ENCODE measurements around the gene NSD2. TPM values are rescaled to one million over a fixed set of nuclear protein-coding genes. Genes with fewer than 3 reads are reported as not detected.

NSD2 gene
- total and polyA plus RNA-seq, 2 experiments from 2014 or later = 25.7 to 30.8 TPM

- Histone ChIP-seq H3K4me3 (no peak overlapping the region), H3K36me3 (replicated peaks; ENCODE audit: insufficient read depth, low read depth) (no peaks in the 10 kb centered on the region), H3K79me2 (no peaks in the 10 kb centered on the region), H3K27me3 (no peaks in the 10 kb centered on the region), H3K9me3 (ENCODE audit: low read depth) (no peaks in the 10 kb centered on the region), H3K27ac (no peak overlapping the region), H2AFZ (no peak overlapping the region), H3K4me1 (ENCODE audit: insufficient read depth) (no peaks in the 10 kb centered on the region), H3K9me2 (replicated peaks; ENCODE audit: insufficient read depth) (no peaks in the 10 kb centered on the region), H3K4me2 (no peak overlapping the region), H4K20me1 (ENCODE audit: insufficient read depth, poor library complexity, severe bottlenecking) (no peaks in the 10 kb centered on the region)
- no peak for DNase-seq (ENCODE audit: low spot score)
- no peak for TF ChIP-seq CTCF (IDR thresholded peaks at IDR 0.05; ENCODE audit: poor library complexity)
- no peak for TF ChIP-seq EZH2phosphoT487 (IDR thresholded peaks at IDR 0.05; ENCODE audit: low read depth, severe bottlenecking, unreplicated experiment)
- TF ChIP-seq EZH2 (IDR thresholded peaks at IDR 0.05; ENCODE audit: borderline replicate concordance) = no peak
- WGBS (ENCODE audit: low lambda C conversion rate, missing lambda C conversion rate) = 99% methylated on average over 9 of the region's 9 CpGs
Observed at GRCh38 chr4:1953335-1953734, 82.1 kb downstream of the NSD2 start.

- 94% methylated on average over 12 of the region's 12 CpGs for WGBS (ENCODE audit: low lambda C conversion rate, missing lambda C conversion rate)
- no peaks in the 10 kb centered on the region for H3K4me1 ChIP-seq (ENCODE audit: insufficient read depth)
- no peaks in the 10 kb centered on the region for H3K36me3 ChIP-seq (replicated peaks; ENCODE audit: insufficient read depth, low read depth)
- H4K20me1 ChIP-seq (ENCODE audit: insufficient read depth, poor library complexity, severe bottlenecking) = no peaks in the 10 kb centered on the region
- TF ChIP-seq EZH2phosphoT487 (IDR thresholded peaks at IDR 0.05; ENCODE audit: low read depth, severe bottlenecking, unreplicated experiment) (no peak), CTCF (IDR thresholded peaks at IDR 0.05; ENCODE audit: poor library complexity) (no peak), EZH2 (IDR thresholded peaks at IDR 0.05; ENCODE audit: borderline replicate concordance) (no peak)
- H3K79me2 ChIP-seq = no peaks in the 10 kb centered on the region
- no peak overlapping the region for H3K4me2 ChIP-seq
- no peak overlapping the region for H3K4me3 ChIP-seq
- no peaks in the 10 kb centered on the region for H3K9me3 ChIP-seq (ENCODE audit: low read depth)
- no peak for DNase-seq (ENCODE audit: low spot score)
- H2AFZ ChIP-seq = no peak overlapping the region
- no peak overlapping the region for H3K27ac ChIP-seq
- no peaks in the 10 kb centered on the region for H3K9me2 ChIP-seq (replicated peaks; ENCODE audit: insufficient read depth)
- no peaks in the 10 kb centered on the region for H3K27me3 ChIP-seq
Observed at GRCh38 chr4:1956631-1957030, 85.4 kb downstream of the NSD2 start.

- Histone ChIP-seq H3K9me2 (replicated peaks; ENCODE audit: insufficient read depth) (no peaks in the 10 kb centered on the region), H3K79me2 (no peaks in the 10 kb centered on the region), H3K4me1 (ENCODE audit: insufficient read depth) (no peaks in the 10 kb centered on the region), H3K27me3 (no peaks in the 10 kb centered on the region), H3K4me3 (no peak overlapping the region), H2AFZ (no peak overlapping the region), H3K4me2 (no peak overlapping the region), H3K9me3 (ENCODE audit: low read depth) (no peaks in the 10 kb centered on the region), H3K27ac (no peak overlapping the region), H3K36me3 (replicated peaks; ENCODE audit: insufficient read depth, low read depth) (no peaks in the 10 kb centered on the region), H4K20me1 (ENCODE audit: insufficient read depth, poor library complexity, severe bottlenecking) (no peaks in the 10 kb centered on the region)
- WGBS (ENCODE audit: low lambda C conversion rate, missing lambda C conversion rate) = 92% methylated on average over 15 of the region's 15 CpGs
- TF ChIP-seq EZH2phosphoT487 (IDR thresholded peaks at IDR 0.05; ENCODE audit: low read depth, severe bottlenecking, unreplicated experiment) (no peak), EZH2 (IDR thresholded peaks at IDR 0.05; ENCODE audit: borderline replicate concordance) (no peak), CTCF (IDR thresholded peaks at IDR 0.05; ENCODE audit: poor library complexity) (no peak)
- DNase-seq (ENCODE audit: low spot score) = no peak
Observed at GRCh38 chr4:1958276-1959103, 87.3 kb downstream of the NSD2 start.
